PC-3 (cell line): ENCODE measurements around the gene LINGO3. TPM values are rescaled to one million over a fixed set of nuclear protein-coding genes. Genes with fewer than 3 reads are reported as not detected.

Source experiments
- ATAC-seq: fragments of 200-7000 bp; cut with Tn5 transposase; 2 replicates; pipeline ENCODE4 v1.9.1; 2020; ENCODE audit warnings: mild to moderate bottlenecking, moderate library complexity
- BruUV-seq: library from RNA; stranded (reverse); fragments of 400-500 nt; replicated peaks from 2 replicates; lab custom pipeline; 2021; lab: Mats Ljungman, UMichigan
- CTCF ChIA-PET: fragments of 300-600 bp; sonication (Branson Sonifier 250); formaldehyde crosslinking; loops from one replicate; lab custom pipeline; 2022; ENCODE audit warnings: antibody characterized with exemption; lab: Charles Lee
- POLR2A ChIA-PET: fragments of 300-600 bp; sonication (Branson Sonifier 250); formaldehyde crosslinking; loops from one replicate; lab custom pipeline; 2022; ENCODE audit warnings: antibody characterized with exemption; ENCODE audit not compliant: unreplicated experiment; lab: Charles Lee
- DNase-seq: peaks from one replicate; pipeline ENCODE4 v3.0.0-alpha.2; 2015
- H2AFZ ChIP-seq: fragments of 300-600 bp; sonication (generic); 2 replicates; pipeline ENCODE4 v1.6.0; 2016; ENCODE audit warnings: antibody characterized with exemption, low read length
- H3F3A ChIP-seq: fragments of 300-600 bp; sonication (generic); one replicate; pipeline ENCODE4 v1.6.0; 2017; ENCODE audit warnings: antibody characterized with exemption, low read length, control low read depth, mild to moderate bottlenecking; ENCODE audit not compliant: unreplicated experiment
- H3K27ac ChIP-seq: fragments of 300-600 bp; sonication (generic); 2 replicates; pipeline ENCODE4 v1.5.1; 2016; ENCODE audit warnings: mild to moderate bottlenecking, low read length
- H3K27me3 ChIP-seq: fragments of 300-600 bp; sonication (generic); 2 replicates; pipeline ENCODE4 v1.6.1; 2016; ENCODE audit warnings: low read length, mixed read lengths
- H3K36me3 ChIP-seq: fragments of 300-600 bp; sonication (generic); 2 replicates; pipeline ENCODE4 v1.6.1; 2016; ENCODE audit warnings: low read depth, mixed run types, low read length, mixed read lengths
- H3K4me1 ChIP-seq: fragments of 300-600 bp; sonication (generic); 2 replicates; pipeline ENCODE4 v1.5.1; 2016; ENCODE audit warnings: low read length; ENCODE audit not compliant: insufficient read depth
- H3K4me2 ChIP-seq: fragments of 300-600 bp; sonication (generic); 2 replicates; pipeline ENCODE4 v1.6.0; 2016; ENCODE audit warnings: low read length
- H3K4me3 ChIP-seq: fragments of 300-600 bp; sonication (generic); 2 replicates; pipeline ENCODE4 v1.5.1; 2016; ENCODE audit warnings: mild to moderate bottlenecking, low read length, mixed read lengths
- H3K79me2 ChIP-seq: fragments of 300-600 bp; sonication (generic); 2 replicates; pipeline ENCODE4 v1.6.1; 2017; ENCODE audit warnings: low read length, mixed read lengths
- H3K9ac ChIP-seq: fragments of 300-600 bp; sonication (generic); 2 replicates; pipeline ENCODE4 v1.6.0; 2016; ENCODE audit warnings: mild to moderate bottlenecking, low read length
- H3K9me2 ChIP-seq: fragments of 300-600 bp; sonication (generic); replicated peaks from 2 replicates; pipeline ENCODE4 v1.6.1; 2016; ENCODE audit warnings: mixed run types, low read length, mixed read lengths
- H3K9me3 ChIP-seq: fragments of 300-600 bp; sonication (generic); 2 replicates; pipeline ENCODE4 v1.6.1; 2016; ENCODE audit warnings: low read length, mixed read lengths
- H4K20me1 ChIP-seq: fragments of 300-600 bp; sonication (generic); 2 replicates; pipeline ENCODE4 v1.6.1; 2016; ENCODE audit warnings: low read length, mixed read lengths
- EZH2 ChIP-seq: fragments of 300-600 bp; sonication (generic); IDR thresholded peaks from one replicate; pipeline ENCODE4 v1.6.1; 2017; ENCODE audit warnings: antibody characterized with exemption, mild to moderate bottlenecking, low read length; ENCODE audit not compliant: unreplicated experiment
- EZH2phosphoT487 ChIP-seq: fragments of 300-600 bp; sonication (generic); IDR thresholded peaks from 2 replicates; pipeline ENCODE4 v1.6.1; 2018; ENCODE audit warnings: mild to moderate bottlenecking, antibody characterized with exemption, low read length, borderline replicate concordance
- intact Hi-C: fragments of 100-400 bp; cut with micrococcal nuclease; formaldehyde crosslinking; loops from 2 replicates; pipeline ENCODE4 v1.9.0; 2023
- total RNA-seq: library from RNA; depleted of rRNA; stranded (reverse); fragments of >200 nt; gene quantifications from 2 replicates; pipeline ENCODE4 v1.2.3, GENCODE V29; 2014
- TF ChIP-seq, protein P1 (sequence below): fragments of 300-600 bp; sonication (generic); conservative IDR thresholded peaks from 2 replicates; pipeline ENCODE4 v1.5.1; 2017; ENCODE audit warnings: antibody characterized with exemption, low read depth, mild to moderate bottlenecking, low read length

LINGO3 gene
- total RNA-seq, 1 experiment from 2014 or later, result not detected

GRCh38 chr19:2343289-2343982, 35.5 kb upstream of the LINGO3 start:
- no peak overlapping the region for H3K4me2 ChIP-seq
- no TSS peak for BruUV-seq
- H3K9me3 ChIP-seq, result no peaks in the 10 kb centered on the region
- H4K20me1 ChIP-seq, result no peaks in the 10 kb centered on the region
- POLR2A ChIA-PET, result no interaction called here
- no peaks in the 10 kb centered on the region for H3K4me1 ChIP-seq
- H2AFZ ChIP-seq, result no peak overlapping the region
- TF ChIP-seq, protein P1, sequence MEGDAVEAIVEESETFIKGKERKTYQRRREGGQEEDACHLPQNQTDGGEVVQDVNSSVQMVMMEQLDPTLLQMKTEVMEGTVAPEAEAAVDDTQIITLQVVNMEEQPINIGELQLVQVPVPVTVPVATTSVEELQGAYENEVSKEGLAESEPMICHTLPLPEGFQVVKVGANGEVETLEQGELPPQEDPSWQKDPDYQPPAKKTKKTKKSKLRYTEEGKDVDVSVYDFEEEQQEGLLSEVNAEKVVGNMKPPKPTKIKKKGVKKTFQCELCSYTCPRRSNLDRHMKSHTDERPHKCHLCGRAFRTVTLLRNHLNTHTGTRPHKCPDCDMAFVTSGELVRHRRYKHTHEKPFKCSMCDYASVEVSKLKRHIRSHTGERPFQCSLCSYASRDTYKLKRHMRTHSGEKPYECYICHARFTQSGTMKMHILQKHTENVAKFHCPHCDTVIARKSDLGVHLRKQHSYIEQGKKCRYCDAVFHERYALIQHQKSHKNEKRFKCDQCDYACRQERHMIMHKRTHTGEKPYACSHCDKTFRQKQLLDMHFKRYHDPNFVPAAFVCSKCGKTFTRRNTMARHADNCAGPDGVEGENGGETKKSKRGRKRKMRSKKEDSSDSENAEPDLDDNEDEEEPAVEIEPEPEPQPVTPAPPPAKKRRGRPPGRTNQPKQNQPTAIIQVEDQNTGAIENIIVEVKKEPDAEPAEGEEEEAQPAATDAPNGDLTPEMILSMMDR, result no peak
- TF ChIP-seq EZH2phosphoT487, result no peak
- no peak for TF ChIP-seq EZH2
- no peaks in the 10 kb centered on the region for H3K36me3 ChIP-seq
- H3F3A ChIP-seq, result no peaks in the 10 kb centered on the region
- intact Hi-C loops, result no loop called here
- CTCF ChIA-PET, result no interaction called here
- no peaks in the 10 kb centered on the region for H3K9me2 ChIP-seq
- DNase-seq, result no peak
- no peaks in the 10 kb centered on the region for H3K79me2 ChIP-seq
- no peak overlapping the region for H3K27ac ChIP-seq
- no peak overlapping the region for H3K9ac ChIP-seq
- H3K27me3 ChIP-seq, result no peaks in the 10 kb centered on the region
- ATAC-seq, result no peak
- H3K4me3 ChIP-seq, result no peak overlapping the region

- no peaks in the 10 kb centered on the region for H3K9me2 ChIP-seq
- H3F3A ChIP-seq, result no peaks in the 10 kb centered on the region
- no peak overlapping the region for H2AFZ ChIP-seq
- H3K36me3 ChIP-seq, result no peaks in the 10 kb centered on the region
- ChIA-PET CTCF (no interaction called here), POLR2A (no interaction called here)
- TF ChIP-seq EZH2, result no peak
- no peak for TF ChIP-seq EZH2phosphoT487
- TF ChIP-seq, protein P1, result no peak
- H3K9ac ChIP-seq, result no peak overlapping the region
- DNase-seq (no peak), ATAC-seq (no peak)
- H3K27me3 ChIP-seq, result no peaks in the 10 kb centered on the region
- intact Hi-C loops, result no loop called here
- BruUV-seq, result no TSS peak
- H3K4me2 ChIP-seq, result no peak overlapping the region
- H3K9me3 ChIP-seq, result no peaks in the 10 kb centered on the region
- H3K27ac ChIP-seq, result no peak overlapping the region
- H3K79me2 ChIP-seq, result no peaks in the 10 kb centered on the region
- H4K20me1 ChIP-seq, result no peaks in the 10 kb centered on the region
- no peaks in the 10 kb centered on the region for H3K4me1 ChIP-seq
- H3K4me3 ChIP-seq, result no peak overlapping the region
These were observed 34.8 kb upstream of the LINGO3 start for GRCh38 chr19:2342656-2343288.

DNA sequence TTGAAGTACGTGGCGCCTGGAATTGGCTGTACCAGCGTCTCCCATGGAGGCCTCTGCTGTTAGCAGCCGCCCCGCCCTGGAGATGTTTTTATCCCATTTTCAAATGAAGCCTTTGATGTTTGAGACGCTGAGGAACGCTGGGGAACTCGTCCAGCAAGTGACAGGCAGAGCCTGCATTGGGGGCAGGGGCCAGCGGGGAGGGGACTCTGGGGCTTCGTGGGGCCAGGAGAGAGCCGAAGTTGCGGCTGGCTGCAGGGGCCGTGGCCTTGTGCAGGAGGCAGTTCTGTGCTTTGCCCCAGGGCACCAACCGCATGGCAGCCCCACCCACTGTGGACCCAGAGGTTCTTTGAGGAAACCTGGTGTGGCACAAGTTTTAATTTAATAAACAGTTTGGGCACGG, 34.0 kb upstream of the LINGO3 start:
- Histone ChIP-seq H3K36me3 (no peaks in the 10 kb centered on the region), H3K27me3 (no peaks in the 10 kb centered on the region), H3K79me2 (no peaks in the 10 kb centered on the region), H3K9me2 (no peaks in the 10 kb centered on the region), H2AFZ (no peak overlapping the region), H3F3A (no peaks in the 10 kb centered on the region), H4K20me1 (no peaks in the 10 kb centered on the region), H3K9me3 (no peaks in the 10 kb centered on the region), H3K9ac (no peak overlapping the region), H3K27ac (no peak overlapping the region), H3K4me1 (no peaks in the 10 kb centered on the region), H3K4me2 (no peak overlapping the region), H3K4me3 (no peak overlapping the region)
- intact Hi-C loops, result no loop called here
- DNase-seq (no peak), ATAC-seq (no peak)
- POLR2A ChIA-PET, result no interaction called here
- no TSS peak for BruUV-seq
- CTCF ChIA-PET, result no interaction called here
- TF ChIP-seq, protein P1, result no peak
- TF ChIP-seq EZH2phosphoT487 (no peak), EZH2 (no peak)
